PC-9 (cell line): Measurements from ENCODE around the gene ZNF275. TPM values are rescaled to one million over a fixed set of nuclear protein-coding genes. Genes with fewer than 3 reads are reported as not detected.

Source experiments
- BruUV-seq: library from RNA; stranded (reverse); fragments of 400-500 nt; replicated peaks from 2 replicates; lab custom pipeline; 2021; lab: Mats Ljungman, UMichigan
- CTCF ChIA-PET: fragments of 300-600 bp; sonication (Branson Sonifier 250); formaldehyde crosslinking; loops from one replicate; lab custom pipeline; 2022; ENCODE audit warnings: antibody characterized with exemption; lab: Charles Lee
- POLR2A ChIA-PET: fragments of 300-600 bp; sonication (Branson Sonifier 250); formaldehyde crosslinking; loops from one replicate; lab custom pipeline; 2022; ENCODE audit warnings: antibody characterized with exemption; ENCODE audit not compliant: unreplicated experiment; lab: Charles Lee
- DNase-seq, 2 experiments: peaks; one replicate each; pipeline versions ENCODE4 v3.0.0 to v3.0.0-alpha.2; 2015 to 2022; ENCODE audit warnings: mixed read lengths in 1 of 2
- H2AFZ ChIP-seq: fragments of 200-600 bp; sonication (generic); 2 replicates; pipeline ENCODE4 v1.8.1; 2017; ENCODE audit warnings: antibody characterized with exemption
- H3F3A ChIP-seq: fragments of 200-600 bp; sonication (generic); 2 replicates; pipeline ENCODE4 v1.8.1; 2017; ENCODE audit warnings: antibody characterized with exemption, mild to moderate bottlenecking, low read depth; ENCODE audit not compliant: insufficient read depth
- H3K27ac ChIP-seq: fragments of 200-600 bp; sonication (generic); 2 replicates; pipeline ENCODE4 v1.6.1; 2016; ENCODE audit warnings: mixed run types
- H3K27me3 ChIP-seq: fragments of 200-600 bp; sonication (generic); 2 replicates; pipeline ENCODE4 v1.6.1; 2016; ENCODE audit warnings: low read depth, mixed run types; ENCODE audit not compliant: insufficient read depth
- H3K36me3 ChIP-seq: fragments of 200-600 bp; sonication (generic); 2 replicates; pipeline ENCODE4 v1.6.1; 2016; ENCODE audit warnings: low read depth, mixed run types
- H3K4me1 ChIP-seq: fragments of 200-600 bp; sonication (generic); replicated peaks from 2 replicates; pipeline ENCODE4 v1.6.1; 2016; ENCODE audit warnings: mixed run types; ENCODE audit not compliant: insufficient read depth
- H3K4me2 ChIP-seq: fragments of 200-600 bp; sonication (generic); 2 replicates; pipeline ENCODE4 v1.6.1; 2017; ENCODE audit warnings: mixed run types
- H3K4me3 ChIP-seq: fragments of 200-600 bp; sonication (generic); 2 replicates; pipeline ENCODE4 v1.6.1; 2016; ENCODE audit warnings: mixed run types
- H3K79me2 ChIP-seq: fragments of 200-600 bp; sonication (generic); 2 replicates; pipeline ENCODE4 v1.6.1; 2017; ENCODE audit warnings: low read depth, mixed run types
- H3K9me2 ChIP-seq: fragments of 200-600 bp; sonication (generic); 2 replicates; pipeline ENCODE4 v1.8.1; 2017; ENCODE audit warnings: mild to moderate bottlenecking; ENCODE audit not compliant: insufficient read depth
- H3K9me3 ChIP-seq: fragments of 200-600 bp; sonication (generic); 2 replicates; pipeline ENCODE4 v1.8.1; 2016; ENCODE audit warnings: low read depth; ENCODE audit not compliant: insufficient read depth
- H4K20me1 ChIP-seq: fragments of 200-600 bp; sonication (generic); 2 replicates; pipeline ENCODE4 v1.8.1; 2017; ENCODE audit not compliant: insufficient read depth
- EZH2 ChIP-seq: fragments of 200-600 bp; sonication (generic); IDR thresholded peaks from 2 replicates; pipeline ENCODE4 v1.8.0; 2017; ENCODE audit warnings: antibody characterized with exemption, low read depth
- intact Hi-C: fragments of 100-400 bp; cut with micrococcal nuclease; formaldehyde crosslinking; loops from one replicate; pipeline ENCODE4 v1.10.0; 2022; ENCODE audit not compliant: unreplicated experiment
- total RNA-seq: library from RNA; stranded (reverse); gene quantifications from 2 replicates; pipeline ENCODE4 v1.2.3, GENCODE V29; 2021
- TF ChIP-seq, protein P1 (sequence below): fragments of 200-600 bp; sonication (generic); conservative IDR thresholded peaks from 2 replicates; pipeline ENCODE4 v1.6.1; 2017; ENCODE audit warnings: mixed run types, antibody characterized with exemption, mild to moderate bottlenecking, moderate library complexity

ZNF275 gene
- total RNA-seq, 1 experiment from 2014 or later: 7.1 TPM

DNA sequence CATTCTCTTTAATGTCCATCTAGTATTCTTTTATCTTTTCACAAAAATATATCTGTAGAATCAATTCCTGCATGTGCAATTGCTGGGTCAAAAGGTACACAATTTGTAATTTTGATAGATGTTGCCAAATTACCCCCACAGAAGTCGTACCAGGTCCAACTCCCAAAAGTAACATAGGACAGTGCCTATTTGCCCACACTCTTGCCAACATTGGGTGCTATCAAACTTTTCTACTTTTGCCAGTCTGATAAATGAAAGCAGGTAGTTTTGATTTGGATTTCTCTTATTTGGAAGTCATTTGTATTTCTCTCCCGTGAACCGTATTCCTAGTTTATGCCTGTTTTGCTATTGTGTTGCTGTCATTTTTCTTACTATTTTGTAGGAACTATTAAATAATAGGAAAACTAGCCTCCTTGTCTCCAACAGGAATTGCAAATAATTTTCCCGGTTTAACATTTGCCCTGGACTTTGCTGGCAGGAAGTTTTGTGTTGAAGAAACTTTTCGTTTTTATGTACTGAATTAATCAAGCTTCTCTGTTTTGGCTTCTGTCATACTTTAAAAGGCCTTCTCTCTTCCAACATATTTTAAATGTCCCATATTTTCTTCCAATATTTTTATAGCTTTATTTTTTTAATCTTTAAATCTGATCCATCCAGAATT, 33.1 kb downstream of the ZNF275 start:
- TF ChIP-seq, protein P1, sequence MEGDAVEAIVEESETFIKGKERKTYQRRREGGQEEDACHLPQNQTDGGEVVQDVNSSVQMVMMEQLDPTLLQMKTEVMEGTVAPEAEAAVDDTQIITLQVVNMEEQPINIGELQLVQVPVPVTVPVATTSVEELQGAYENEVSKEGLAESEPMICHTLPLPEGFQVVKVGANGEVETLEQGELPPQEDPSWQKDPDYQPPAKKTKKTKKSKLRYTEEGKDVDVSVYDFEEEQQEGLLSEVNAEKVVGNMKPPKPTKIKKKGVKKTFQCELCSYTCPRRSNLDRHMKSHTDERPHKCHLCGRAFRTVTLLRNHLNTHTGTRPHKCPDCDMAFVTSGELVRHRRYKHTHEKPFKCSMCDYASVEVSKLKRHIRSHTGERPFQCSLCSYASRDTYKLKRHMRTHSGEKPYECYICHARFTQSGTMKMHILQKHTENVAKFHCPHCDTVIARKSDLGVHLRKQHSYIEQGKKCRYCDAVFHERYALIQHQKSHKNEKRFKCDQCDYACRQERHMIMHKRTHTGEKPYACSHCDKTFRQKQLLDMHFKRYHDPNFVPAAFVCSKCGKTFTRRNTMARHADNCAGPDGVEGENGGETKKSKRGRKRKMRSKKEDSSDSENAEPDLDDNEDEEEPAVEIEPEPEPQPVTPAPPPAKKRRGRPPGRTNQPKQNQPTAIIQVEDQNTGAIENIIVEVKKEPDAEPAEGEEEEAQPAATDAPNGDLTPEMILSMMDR: no peak
- TF ChIP-seq EZH2: no peak
- Histone ChIP-seq H3F3A (no peaks in the 10 kb centered on the region), H3K4me2 (no peak overlapping the region), H3K4me3 (no peak overlapping the region), H3K36me3 (no peaks in the 10 kb centered on the region), H3K9me2 (no peaks in the 10 kb centered on the region), H3K9me3 (no peaks in the 10 kb centered on the region), H2AFZ (no peak overlapping the region), H4K20me1 (no peaks in the 10 kb centered on the region), H3K79me2 (no peaks in the 10 kb centered on the region), H3K27me3 (peaks cover 50% of the 10 kb centered on the region), H3K4me1 (no peaks in the 10 kb centered on the region), H3K27ac (no peak overlapping the region)
- intact Hi-C loops: no loop called here
- ChIA-PET POLR2A (no interaction called here), CTCF (no interaction called here)
- BruUV-seq: no TSS peak
- DNase-seq: no peak

DNA sequence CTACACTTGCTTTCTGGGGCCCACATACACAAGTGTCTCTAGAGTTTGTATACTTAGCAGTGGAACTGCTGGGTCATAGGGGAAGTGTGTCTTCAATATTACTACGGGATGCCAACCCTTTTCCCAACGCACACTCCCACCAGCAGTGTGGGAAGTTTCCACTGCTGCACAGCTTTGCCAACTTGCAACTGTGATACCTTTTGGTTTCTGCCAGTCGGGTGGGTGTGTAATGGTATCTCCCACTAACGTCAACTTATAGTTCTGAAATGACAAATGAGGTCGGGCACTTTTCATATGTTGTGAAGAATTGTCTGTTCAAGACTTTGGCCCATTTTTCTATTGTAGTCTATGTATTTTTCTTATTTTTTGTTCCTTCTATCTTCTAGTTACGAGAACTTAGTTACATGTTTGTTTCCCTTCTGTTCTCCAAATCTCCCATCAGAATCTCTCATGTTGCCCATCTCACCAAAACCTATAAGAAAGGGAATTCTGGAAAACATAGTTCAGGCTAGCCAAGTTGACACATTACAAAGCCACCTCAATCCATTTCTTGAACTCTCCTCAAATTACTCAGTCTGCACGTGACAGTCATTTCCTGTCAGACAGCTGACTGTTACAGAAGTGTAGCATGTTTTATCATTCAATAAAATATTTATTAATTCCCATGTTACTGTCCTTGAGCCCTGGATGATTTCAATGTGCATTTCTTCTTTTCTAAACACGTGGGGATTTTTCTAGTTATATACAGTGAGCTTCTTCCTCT, 36.5 kb downstream of the ZNF275 start:
- ChIA-PET CTCF (no interaction called here), POLR2A (no interaction called here)
- no peak for DNase-seq
- intact Hi-C loops: no loop called here
- no peaks in the 10 kb centered on the region for H3F3A ChIP-seq
- no peak overlapping the region for H2AFZ ChIP-seq
- no peaks in the 10 kb centered on the region for H3K79me2 ChIP-seq
- H3K4me2 ChIP-seq: no peak overlapping the region
- no peaks in the 10 kb centered on the region for H3K9me2 ChIP-seq
- peaks cover 58% of the 10 kb centered on the region for H3K27me3 ChIP-seq
- H3K4me3 ChIP-seq: no peak overlapping the region
- no TSS peak for BruUV-seq
- H3K27ac ChIP-seq: no peak overlapping the region
- no peaks in the 10 kb centered on the region for H4K20me1 ChIP-seq
- no peaks in the 10 kb centered on the region for H3K36me3 ChIP-seq
- no peaks in the 10 kb centered on the region for H3K9me3 ChIP-seq
- H3K4me1 ChIP-seq: no peaks in the 10 kb centered on the region
- no peak for TF ChIP-seq EZH2
- TF ChIP-seq, protein P1: no peak

DNA sequence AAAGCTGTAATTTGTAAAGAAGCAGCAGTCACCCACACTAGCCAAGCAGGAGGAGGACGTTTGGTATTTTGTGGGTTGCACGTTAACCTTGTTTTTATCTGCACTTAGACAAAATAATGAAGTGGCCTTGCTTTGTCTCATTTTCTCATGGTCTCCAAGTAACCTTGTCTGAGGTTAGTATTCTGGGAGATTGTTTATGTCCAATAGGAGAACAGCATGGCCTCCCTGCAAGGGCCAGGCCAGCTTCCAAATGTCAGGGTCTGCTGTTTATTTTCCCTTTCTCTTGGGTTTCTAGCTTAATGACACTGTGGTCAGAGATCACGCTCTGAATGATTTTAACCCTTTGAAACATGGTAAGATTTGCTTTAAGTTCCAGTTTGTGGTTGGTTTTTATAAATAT, 37.3 kb downstream of the ZNF275 start:
- Histone ChIP-seq H3K9me3 (no peaks in the 10 kb centered on the region), H3K4me1 (no peaks in the 10 kb centered on the region), H3K9me2 (no peaks in the 10 kb centered on the region), H3K79me2 (no peaks in the 10 kb centered on the region), H4K20me1 (no peaks in the 10 kb centered on the region), H3K27me3 (peaks cover 60% of the 10 kb centered on the region), H3F3A (no peaks in the 10 kb centered on the region), H3K36me3 (no peaks in the 10 kb centered on the region), H3K4me3 (no peak overlapping the region), H3K27ac (no peak overlapping the region), H2AFZ (no peak overlapping the region), H3K4me2 (no peak overlapping the region)
- no peak for DNase-seq
- intact Hi-C loops: no loop called here
- POLR2A ChIA-PET: no interaction called here
- CTCF ChIA-PET: no interaction called here
- TF ChIP-seq, protein P1: no peak
- TF ChIP-seq EZH2: no peak
- BruUV-seq: no TSS peak
